Skeletal muscle satellite cell (primary cell): ENCODE results near the gene LGR4.

ENCODE experiments used
- H3K27me3 ChIP-seq: 2 replicates; pipeline ENCODE4 v1.7.0; 2013; ENCODE audit warnings: low read length; ENCODE audit not compliant: control insufficient read depth, insufficient read depth
- H3K36me3 ChIP-seq: 2 replicates; pipeline ENCODE4 v1.7.0; 2013; ENCODE audit warnings: mild to moderate bottlenecking, control low read depth, low read length; ENCODE audit not compliant: insufficient read depth
- H3K4me1 ChIP-seq: 2 replicates; pipeline ENCODE4 v1.7.0; 2013; ENCODE audit warnings: low read length; ENCODE audit not compliant: control insufficient read depth, insufficient read depth
- H3K4me2 ChIP-seq: 2 replicates; pipeline ENCODE4 v1.7.0; 2013; ENCODE audit warnings: mild to moderate bottlenecking, low read length
- H3K4me3 ChIP-seq: 2 replicates; pipeline ENCODE4 v1.7.0; 2013; ENCODE audit warnings: low read length
- H3K9ac ChIP-seq: 2 replicates; pipeline ENCODE4 v1.7.0; 2013; ENCODE audit warnings: mild to moderate bottlenecking, low read depth, low read length, moderate library complexity
- H3K9me3 ChIP-seq: replicated peaks from 2 replicates; pipeline ENCODE4 v1.7.0; 2013; ENCODE audit warnings: mild to moderate bottlenecking, control low read depth, low read length

LGR4 gene

DNA sequence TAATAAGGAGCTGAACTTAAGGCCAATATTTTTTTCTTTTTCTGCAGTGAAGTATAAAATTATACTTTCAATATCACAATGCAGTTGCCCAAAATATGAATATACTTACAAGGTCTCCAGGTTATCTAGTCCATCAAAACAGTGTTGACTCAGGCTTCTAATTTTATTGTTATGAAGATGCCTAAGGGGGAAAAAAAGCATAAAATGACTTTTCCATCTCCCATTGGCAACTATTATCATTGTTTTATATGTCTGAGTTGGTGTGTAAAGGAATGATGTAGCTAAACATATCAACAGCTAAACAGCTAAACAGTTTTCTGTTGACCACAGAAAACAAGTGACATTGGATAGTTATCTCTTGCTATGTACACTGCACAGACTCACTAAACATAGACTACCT, 88.4 kb downstream of the LGR4 start:
- Histone ChIP-seq H3K4me3 (no peak overlapping the region), H3K36me3 (no peaks in the 10 kb centered on the region), H3K4me1 (peaks cover 25% of the 10 kb centered on the region), H3K9ac (no peak overlapping the region), H3K27me3 (no peaks in the 10 kb centered on the region), H3K4me2 (peak overlapping the region; percentile 78), H3K9me3 (no peaks in the 10 kb centered on the region)

DNA sequence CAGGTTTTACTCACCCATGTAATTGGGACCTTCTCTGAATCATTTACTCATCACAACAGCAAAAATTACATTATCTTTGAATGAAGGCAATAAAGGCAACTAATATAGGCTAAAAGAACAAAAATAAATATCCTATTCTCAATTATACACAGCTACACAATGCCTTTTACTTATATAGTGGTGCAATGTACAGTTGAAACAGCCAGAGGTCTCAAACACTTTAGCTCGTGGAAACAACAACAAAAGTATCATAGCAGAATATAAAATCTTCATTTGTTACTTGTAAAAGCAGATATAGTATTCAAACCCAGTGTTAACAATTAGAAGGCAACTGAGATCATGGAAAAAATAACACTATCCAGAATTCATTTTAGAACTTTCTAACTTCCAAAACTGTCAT, 88.9 kb downstream of the LGR4 start:
- H3K4me1 ChIP-seq = peaks cover 25% of the 10 kb centered on the region
- no peaks in the 10 kb centered on the region for H3K27me3 ChIP-seq
- no peak overlapping the region for H3K4me3 ChIP-seq
- no peak overlapping the region for H3K4me2 ChIP-seq
- H3K9me3 ChIP-seq = no peaks in the 10 kb centered on the region
- no peaks in the 10 kb centered on the region for H3K36me3 ChIP-seq
- H3K9ac ChIP-seq = no peak overlapping the region

- H3K36me3 ChIP-seq = no peaks in the 10 kb centered on the region
- H3K9ac ChIP-seq = no peak overlapping the region
- H3K4me3 ChIP-seq = no peak overlapping the region
- no peaks in the 10 kb centered on the region for H3K9me3 ChIP-seq
- H3K27me3 ChIP-seq = no peaks in the 10 kb centered on the region
- H3K4me1 ChIP-seq = peaks cover 21% of the 10 kb centered on the region
- H3K4me2 ChIP-seq = no peak overlapping the region
These were observed 91.3 kb downstream of the LGR4 start for GRCh38 chr11:27381238-27381666.

- H3K9me3 ChIP-seq = no peaks in the 10 kb centered on the region
- no peaks in the 10 kb centered on the region for H3K27me3 ChIP-seq
- no peak overlapping the region for H3K4me3 ChIP-seq
- no peak overlapping the region for H3K4me2 ChIP-seq
- no peaks in the 10 kb centered on the region for H3K36me3 ChIP-seq
- peaks cover 16% of the 10 kb centered on the region for H3K4me1 ChIP-seq
- no peak overlapping the region for H3K9ac ChIP-seq
These were observed 91.8 kb downstream of the LGR4 start for GRCh38 chr11:27380771-27381170.

- Histone ChIP-seq H3K27me3 (no peaks in the 10 kb centered on the region), H3K36me3 (no peaks in the 10 kb centered on the region), H3K9ac (no peak overlapping the region), H3K4me1 (peaks cover 4% of the 10 kb centered on the region), H3K4me3 (no peak overlapping the region), H3K4me2 (no peak overlapping the region), H3K9me3 (no peaks in the 10 kb centered on the region)
These were observed 93.1 kb downstream of the LGR4 start for GRCh38 chr11:27379449-27379848.

DNA sequence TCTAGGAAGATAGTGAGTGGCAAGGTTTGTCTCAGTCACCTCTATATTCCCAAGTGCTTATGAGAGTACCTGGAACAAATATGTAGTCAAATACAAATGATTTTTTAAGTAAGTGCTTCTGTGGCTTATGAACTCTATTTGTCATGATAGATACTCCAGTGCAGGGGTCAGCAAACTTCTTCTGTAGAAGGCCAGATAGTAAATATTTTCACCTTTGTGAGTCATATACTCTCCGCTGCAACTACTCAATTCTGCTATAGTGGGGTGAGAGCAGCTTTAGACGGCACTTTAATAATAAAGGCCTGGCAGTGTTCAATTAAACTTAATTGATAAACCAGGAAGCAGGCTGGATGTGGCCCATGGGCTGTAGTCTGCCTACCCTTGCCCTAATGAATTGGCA, 97.2 kb downstream of the LGR4 start:
- H3K4me1 ChIP-seq = no peaks in the 10 kb centered on the region
- no peaks in the 10 kb centered on the region for H3K36me3 ChIP-seq
- H3K9me3 ChIP-seq = no peaks in the 10 kb centered on the region
- H3K27me3 ChIP-seq = no peaks in the 10 kb centered on the region
- no peak overlapping the region for H3K4me3 ChIP-seq
- H3K4me2 ChIP-seq = no peak overlapping the region
- no peak overlapping the region for H3K9ac ChIP-seq

DNA sequence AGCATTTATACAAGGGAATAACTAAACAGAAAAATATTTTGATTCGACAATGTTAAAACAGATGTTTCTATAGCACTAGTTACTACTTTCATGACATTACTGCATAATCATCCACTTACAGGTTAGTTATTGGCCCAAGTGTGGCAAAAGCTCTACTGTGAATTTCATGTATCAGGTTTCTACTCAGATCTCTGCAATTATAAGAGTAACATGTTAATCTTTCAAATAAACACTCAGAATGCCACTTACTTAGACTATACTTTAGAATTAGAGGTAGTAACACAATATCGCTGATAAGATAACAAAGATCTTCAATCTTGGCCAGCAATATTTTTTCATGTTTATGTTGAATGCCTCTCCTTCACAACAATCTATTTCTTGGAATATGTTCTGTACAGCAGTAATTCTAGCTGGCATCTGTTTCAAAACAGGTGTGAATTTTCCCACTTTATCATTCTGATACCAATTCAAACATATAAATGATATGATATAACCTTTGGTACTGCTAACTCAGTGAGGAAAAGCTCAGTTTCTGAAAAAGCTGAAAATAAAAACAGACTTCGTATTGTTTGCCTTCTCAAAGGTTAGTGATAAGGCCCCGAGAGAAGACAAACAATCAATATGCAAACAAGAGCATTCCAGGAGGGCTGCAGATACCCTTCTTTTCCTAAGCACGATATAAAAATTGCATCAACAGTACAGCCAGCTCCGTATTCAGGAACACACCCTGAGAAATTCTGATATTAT, 98.6 kb downstream of the LGR4 start:
- Histone ChIP-seq H3K9ac (no peak overlapping the region), H3K36me3 (no peaks in the 10 kb centered on the region), H3K4me1 (no peaks in the 10 kb centered on the region)

GRCh38 chr11:27373392-27373791, 99.2 kb downstream of the LGR4 start:
- no peaks in the 10 kb centered on the region for H3K9me3 ChIP-seq
- no peaks in the 10 kb centered on the region for H3K27me3 ChIP-seq
- no peak overlapping the region for H3K9ac ChIP-seq
- H3K36me3 ChIP-seq = no peaks in the 10 kb centered on the region
- H3K4me2 ChIP-seq = no peak overlapping the region
- H3K4me3 ChIP-seq = no peak overlapping the region
- no peaks in the 10 kb centered on the region for H3K4me1 ChIP-seq

More for the DNA sequence above, 98.6 kb downstream of the LGR4 start:
- Histone ChIP-seq H3K4me3 (no peak overlapping the region), H3K9me3 (no peaks in the 10 kb centered on the region), H3K27me3 (no peaks in the 10 kb centered on the region), H3K4me2 (no peak overlapping the region)

DNA sequence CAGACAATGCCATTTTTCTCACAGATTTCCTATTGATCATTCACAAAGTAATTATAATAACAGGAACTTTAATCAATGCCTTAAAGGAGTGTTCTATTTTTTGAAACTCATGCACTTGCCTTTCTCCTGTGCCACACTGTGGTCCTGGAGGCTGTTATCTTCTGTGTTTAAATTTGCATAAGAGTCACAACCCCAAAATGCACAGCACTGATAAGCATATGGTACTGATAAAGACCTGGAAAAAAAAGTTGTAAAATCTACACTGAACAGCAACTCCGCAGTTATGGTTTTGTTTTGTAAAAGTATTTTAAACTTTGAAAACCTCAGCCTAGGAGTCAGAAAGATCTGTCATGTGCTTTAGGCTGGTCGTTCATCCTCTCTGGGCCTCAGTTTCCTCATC, 100.4 kb downstream of the LGR4 start:
- H3K4me1 ChIP-seq = no peaks in the 10 kb centered on the region

DNA sequence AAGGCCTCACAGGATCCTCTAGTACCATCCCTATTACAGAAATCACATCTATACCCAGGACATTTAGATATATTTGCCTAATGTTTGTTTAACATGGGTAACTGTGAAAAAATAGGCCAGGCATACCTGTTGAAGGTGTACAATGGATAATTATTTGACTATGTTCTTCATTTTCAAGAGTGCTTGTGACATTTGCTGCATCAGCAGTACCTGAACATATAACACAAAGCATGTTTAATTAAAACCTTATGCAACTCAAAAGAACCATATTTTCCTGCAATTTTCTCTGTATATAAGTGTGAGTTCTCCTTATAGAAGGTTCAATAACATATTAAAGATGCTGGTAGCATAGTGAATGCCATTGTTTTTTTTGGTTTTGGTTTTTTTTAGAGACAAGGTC, 101.1 kb downstream of the LGR4 start:
- H3K4me3 ChIP-seq = no peak overlapping the region
- no peaks in the 10 kb centered on the region for H3K36me3 ChIP-seq
- no peak overlapping the region for H3K4me2 ChIP-seq
- no peak overlapping the region for H3K9ac ChIP-seq
- no peaks in the 10 kb centered on the region for H3K9me3 ChIP-seq
- H3K4me1 ChIP-seq = no peaks in the 10 kb centered on the region
- no peaks in the 10 kb centered on the region for H3K27me3 ChIP-seq

More for the DNA sequence above, 100.4 kb downstream of the LGR4 start:
- Histone ChIP-seq H3K9me3 (no peaks in the 10 kb centered on the region), H3K9ac (no peak overlapping the region), H3K4me3 (no peak overlapping the region), H3K36me3 (no peaks in the 10 kb centered on the region), H3K4me2 (no peak overlapping the region), H3K27me3 (no peaks in the 10 kb centered on the region)

DNA sequence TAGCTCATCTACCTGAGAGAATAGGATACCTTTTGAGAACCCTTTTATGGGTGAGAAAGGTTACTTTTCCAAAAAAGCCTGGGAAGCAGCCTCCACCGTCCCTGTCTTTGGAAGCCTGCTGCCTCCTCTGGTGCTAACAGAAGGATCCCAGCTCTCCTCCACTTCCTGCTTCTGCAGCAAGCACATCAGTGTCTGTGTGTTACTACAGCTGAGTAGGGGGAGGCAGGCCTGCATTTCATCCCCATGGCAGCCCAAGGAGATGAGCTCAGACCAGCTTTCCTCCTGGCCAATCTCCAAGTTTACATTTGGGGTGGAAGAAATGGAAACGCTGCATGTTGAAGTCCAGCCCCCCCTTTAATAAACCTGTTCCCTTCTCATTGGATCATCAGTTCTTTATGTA, 102.2 kb downstream of the LGR4 start:
- no peaks in the 10 kb centered on the region for H3K27me3 ChIP-seq
- no peak overlapping the region for H3K9ac ChIP-seq
- H3K9me3 ChIP-seq = no peaks in the 10 kb centered on the region
- no peak overlapping the region for H3K4me3 ChIP-seq
- H3K36me3 ChIP-seq = no peaks in the 10 kb centered on the region
- H3K4me2 ChIP-seq = no peak overlapping the region
- H3K4me1 ChIP-seq = no peaks in the 10 kb centered on the region

- H3K9ac ChIP-seq = no peak overlapping the region
- H3K9me3 ChIP-seq = no peaks in the 10 kb centered on the region
- peaks cover 6% of the 10 kb centered on the region for H3K4me1 ChIP-seq
- no peak overlapping the region for H3K4me2 ChIP-seq
- no peaks in the 10 kb centered on the region for H3K27me3 ChIP-seq
- H3K36me3 ChIP-seq = no peaks in the 10 kb centered on the region
- no peak overlapping the region for H3K4me3 ChIP-seq
These were observed 104.7 kb downstream of the LGR4 start for GRCh38 chr11:27367881-27368280.
